EL (cell line): ENCODE results near the gene NR1D1.
"Not testable (repeated sequence)": the region's sequence is repeated elsewhere in the genome, so short reads cannot be mapped to it uniquely, and the experiment has no call there.

Experiments
- DNase-seq: peaks from one replicate; pipeline ENCODE4 v3.0.0-alpha.2; 2016

The NR1D1 gene

GRCh38 chr17:40100419-40100668, at the start of gene NR1D1:
TSS of gene NR1D1 (minus strand) at chr17:40100589. CDS start at chr17:40100094, 495 bp downstream.
- no peak for DNase-seq

GRCh38 chr17:40148527-40148926, 48.1 kb upstream of the NR1D1 start:
- no peak for DNase-seq

GRCh38 chr17:40145476-40145875, 45.1 kb upstream of the NR1D1 start:
- DNase-seq: no peak

- not testable (repeated sequence) for DNase-seq
Measured at GRCh38 chr17:40143166-40143565, 42.8 kb upstream of the NR1D1 start.

- DNase-seq: no peak
Measured at GRCh38 chr17:40139566-40140058, 39.2 kb upstream of the NR1D1 start.

GRCh38 chr17:40135817-40136216, 35.4 kb upstream of the NR1D1 start:
- DNase-seq: no peak

GRCh38 chr17:40134184-40134583, 33.8 kb upstream of the NR1D1 start:
- no peak for DNase-seq

GRCh38 chr17:40130352-40131042, 30.1 kb upstream of the NR1D1 start:
- DNase-seq: no peak

- no peak for DNase-seq
Measured at GRCh38 chr17:40129498-40129897, 29.1 kb upstream of the NR1D1 start.

GRCh38 chr17:40124279-40125141, 24.1 kb upstream of the NR1D1 start:
- DNase-seq: peak; percentile 41

GRCh38 chr17:40123811-40124114, 23.4 kb upstream of the NR1D1 start:
- no peak for DNase-seq

- peak; percentile 55 for DNase-seq
Measured at GRCh38 chr17:40122999-40123810, 22.8 kb upstream of the NR1D1 start.

- peak; percentile 52 for DNase-seq
Measured at GRCh38 chr17:40122136-40122998, 22.0 kb upstream of the NR1D1 start.

- DNase-seq: peak; percentile 80
Measured at GRCh38 chr17:40121181-40122135, 21.1 kb upstream of the NR1D1 start, which contains the start of gene MSL1. TSS of gene MSL1 (plus strand) at chr17:40121971. CDS start at chr17:40122613, 642 bp downstream.

GRCh38 chr17:40115101-40115436, 14.7 kb upstream of the NR1D1 start:
- DNase-seq: no peak

- peak; percentile 66 for DNase-seq
Measured at GRCh38 chr17:40113907-40114245, 13.5 kb upstream of the NR1D1 start.

GRCh38 chr17:40113110-40113906, 12.9 kb upstream of the NR1D1 start:
- DNase-seq: peak; percentile 96

- no peak for DNase-seq
Measured at GRCh38 chr17:40112718-40113109, 12.3 kb upstream of the NR1D1 start.

GRCh38 chr17:40112191-40112711, 11.9 kb upstream of the NR1D1 start:
- DNase-seq: no peak
